Stimulated activated CD4-positive, alpha-beta T cell treated with anti-CD3 and anti-CD28 coated beads, Interleukin-4, amount 100 ng/mL, for 4 hours (primary cell): ENCODE data around the gene SLC9A8.
A peak's percentile ranks its signal among the peaks of the same experiment; 100 is the strongest.

Experiments used
- DNase-seq, 2 experiments: peaks; one replicate each; pipeline ENCODE4 v3.0.0-alpha.2; 2020

SLC9A8 gene

DNA sequence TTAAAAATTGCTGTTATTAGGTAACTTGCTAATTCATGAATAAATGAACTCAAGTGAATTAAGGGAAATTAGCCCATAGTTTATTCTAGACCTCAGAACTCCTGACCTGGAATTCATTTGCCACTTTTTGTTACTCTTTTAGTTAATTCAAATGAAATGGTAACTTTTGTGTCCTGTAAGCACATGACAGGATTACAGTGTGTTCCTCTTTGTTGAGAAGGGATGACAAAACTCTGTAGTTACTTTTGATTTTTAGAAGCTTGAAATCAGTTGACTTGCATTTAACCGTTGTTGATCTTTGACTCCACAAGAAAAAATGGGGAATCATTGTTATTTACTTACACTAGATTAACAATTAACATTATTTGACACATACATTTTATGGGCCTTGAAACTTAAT is 6.2 kb downstream of the SLC9A8 start:
- DNase-seq = no peak

DNA sequence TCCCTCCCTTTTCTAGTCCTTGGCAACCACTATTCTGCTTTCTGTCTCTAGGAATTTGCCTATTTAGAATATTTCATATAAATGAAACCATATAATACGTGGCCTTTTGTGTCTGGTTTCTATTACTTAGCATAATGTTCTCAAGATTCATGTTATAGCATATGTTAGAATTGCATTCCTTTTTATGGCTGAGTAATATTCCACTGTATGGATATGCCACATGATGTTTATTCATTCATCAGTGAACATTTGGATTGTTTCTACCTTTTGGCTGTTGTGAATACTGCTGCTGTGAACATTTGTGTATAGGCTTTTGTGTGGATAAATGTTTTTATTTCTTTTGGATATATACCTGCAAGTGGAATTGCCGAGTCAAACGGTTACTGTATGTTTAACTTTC is 7.1 kb downstream of the SLC9A8 start:
- DNase-seq = no peak

DNA sequence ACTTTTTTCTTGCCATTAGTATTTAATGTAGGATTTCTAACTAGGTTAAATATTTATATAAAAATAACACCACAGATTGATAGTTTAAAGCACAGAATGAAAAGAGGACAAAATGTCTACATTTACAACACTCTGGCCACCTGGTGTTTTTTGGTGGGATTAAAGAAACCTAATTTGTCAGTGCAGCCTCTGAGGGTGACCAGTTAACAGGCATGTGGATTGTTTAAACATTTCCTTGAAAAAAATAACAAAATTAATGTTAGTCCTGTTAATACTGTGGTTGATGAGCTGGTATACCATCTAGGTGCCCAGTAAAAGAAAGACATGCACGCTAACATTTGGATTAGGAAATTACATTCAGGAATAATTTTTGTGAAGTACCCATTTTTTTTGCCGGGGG is 8.8 kb downstream of the SLC9A8 start:
- DNase-seq = no peak

DNA sequence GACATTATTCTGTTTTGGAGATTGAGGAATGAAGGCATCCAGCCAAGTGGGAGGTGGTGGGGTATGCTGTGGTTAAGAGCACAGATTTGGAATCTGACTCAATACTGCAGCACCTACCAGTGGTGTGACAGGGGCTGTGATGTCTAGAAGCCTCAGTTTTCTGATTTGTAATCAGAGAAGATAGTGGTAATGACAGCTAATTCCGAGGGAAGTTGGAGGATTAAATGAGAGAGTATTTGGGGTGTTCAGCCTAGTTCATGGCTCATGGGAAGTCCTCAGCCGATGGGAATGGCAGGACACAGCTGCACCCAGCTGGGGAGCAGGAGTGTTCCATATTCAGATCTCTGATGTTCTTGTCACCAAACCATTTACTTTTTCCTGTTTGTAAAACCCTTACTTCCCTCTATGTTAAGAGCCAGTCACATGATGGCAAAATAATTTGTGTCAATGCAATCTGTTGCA is 9.3 kb downstream of the SLC9A8 start:
- DNase-seq = no peak

DNA sequence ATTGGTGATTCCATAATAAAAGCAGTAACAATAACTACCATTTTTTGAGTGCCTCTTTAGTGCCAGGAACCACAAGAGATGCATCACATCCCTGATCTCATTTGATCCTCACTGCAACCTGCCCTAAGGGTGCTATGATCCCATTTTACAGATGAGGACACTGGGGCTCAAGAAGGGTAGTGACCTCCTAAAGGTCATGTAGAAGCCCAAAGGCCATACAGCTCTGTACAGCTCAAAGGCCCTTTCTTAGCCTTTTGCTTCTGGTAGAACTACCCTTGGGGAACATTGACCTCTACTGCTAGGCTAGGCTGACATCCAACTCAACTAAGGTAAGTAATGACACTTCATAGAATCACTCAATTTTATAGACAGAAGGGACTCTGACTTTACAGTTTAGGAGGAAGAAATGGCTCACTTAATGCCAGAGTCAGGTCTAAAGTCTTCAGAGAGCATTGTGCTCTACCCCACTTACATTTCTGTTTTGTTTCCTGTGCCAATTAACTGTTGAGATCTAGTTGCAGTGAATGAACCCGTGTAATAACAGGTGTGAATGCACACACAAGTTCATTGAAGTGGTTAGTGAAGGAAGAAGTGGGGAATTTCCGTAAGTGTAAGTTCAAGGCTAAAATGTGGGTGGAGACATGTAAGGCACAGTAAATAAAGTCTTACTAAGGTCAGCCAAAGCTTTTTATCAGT is 10.7 kb downstream of the SLC9A8 start:
- no peak for DNase-seq

DNA sequence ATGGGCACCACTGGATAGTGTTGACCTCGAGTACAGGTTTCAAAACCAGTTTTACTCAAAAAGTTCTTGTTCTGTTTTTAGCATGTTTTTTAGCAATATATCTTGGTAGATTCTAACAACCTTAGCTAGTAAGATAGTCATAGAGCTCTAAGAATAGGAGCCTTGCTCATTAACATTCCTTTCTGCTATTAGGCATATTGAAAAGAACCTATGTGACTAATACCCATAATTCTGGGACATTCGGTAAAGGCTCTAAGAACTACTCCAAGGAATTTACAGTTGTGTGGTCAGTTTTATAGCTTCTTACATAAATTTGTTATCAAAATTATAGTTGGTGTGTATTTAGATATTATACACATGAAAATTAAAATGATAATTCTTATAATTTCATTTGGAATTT is 11.6 kb downstream of the SLC9A8 start:
- DNase-seq = no peak

- DNase-seq = no peak
Measured at GRCh38 chr20:49825521-49826033, 12.9 kb downstream of the SLC9A8 start.

DNA sequence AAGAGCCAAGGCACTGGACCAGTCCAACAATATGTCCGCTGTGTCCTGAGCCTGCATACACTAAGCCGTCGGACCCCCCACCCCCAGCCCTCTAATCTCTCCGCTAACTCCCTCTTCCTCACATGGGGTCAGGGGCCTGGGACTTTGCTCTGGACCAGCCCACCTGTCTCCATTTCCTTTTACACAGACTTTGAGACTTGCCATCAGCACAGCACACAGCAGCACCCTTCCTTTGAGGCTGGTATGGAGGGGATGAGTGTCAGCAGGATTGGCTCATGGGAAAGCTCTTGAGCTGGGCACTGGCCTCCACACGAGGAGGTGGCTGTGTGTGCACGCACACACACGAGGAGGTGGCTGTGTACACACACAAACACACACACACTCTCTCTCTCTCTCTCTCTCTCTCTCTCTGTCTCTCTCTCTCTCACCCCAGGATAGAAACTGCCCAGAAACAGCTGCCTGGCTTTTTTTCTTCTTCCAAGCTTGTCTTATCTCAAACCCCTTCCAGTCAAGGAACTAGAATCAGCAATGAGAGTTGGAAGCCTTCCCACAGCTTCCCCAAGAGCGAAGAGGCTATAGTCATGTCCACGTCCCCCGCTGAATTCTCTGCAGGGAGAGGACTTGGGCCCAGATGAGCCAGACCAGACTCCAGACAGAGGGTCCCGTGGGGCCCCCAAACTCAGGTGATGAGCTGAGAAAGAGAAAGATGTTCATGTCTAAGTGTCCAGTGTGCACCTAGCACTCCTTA is 18.6 kb downstream of the SLC9A8 start:
- DNase-seq = no peak

- no peak for DNase-seq
Measured at GRCh38 chr20:49831770-49832631, 19.4 kb downstream of the SLC9A8 start.

- DNase-seq = no peak
Measured at GRCh38 chr20:49832632-49833327, 20.2 kb downstream of the SLC9A8 start.

DNA sequence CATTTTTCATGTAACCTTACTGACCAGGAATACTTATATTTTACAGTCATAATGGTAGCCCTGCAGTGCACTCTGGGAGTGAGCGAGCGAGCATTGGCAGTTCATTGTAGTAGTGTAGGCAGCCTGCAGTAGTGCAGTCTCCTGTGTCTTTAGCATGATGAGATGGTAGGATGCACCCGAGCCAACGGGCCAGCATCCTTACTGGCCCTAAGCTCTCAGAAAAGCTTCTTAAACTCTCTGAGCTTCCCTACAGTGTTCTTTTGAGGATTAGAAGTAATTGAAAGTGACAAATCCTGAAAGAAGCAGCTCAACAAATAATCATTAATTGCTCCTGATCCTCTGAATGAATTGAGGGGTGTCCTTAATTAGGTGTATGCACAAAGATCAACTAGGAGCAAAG is 20.9 kb downstream of the SLC9A8 start:
- no peak for DNase-seq

DNA sequence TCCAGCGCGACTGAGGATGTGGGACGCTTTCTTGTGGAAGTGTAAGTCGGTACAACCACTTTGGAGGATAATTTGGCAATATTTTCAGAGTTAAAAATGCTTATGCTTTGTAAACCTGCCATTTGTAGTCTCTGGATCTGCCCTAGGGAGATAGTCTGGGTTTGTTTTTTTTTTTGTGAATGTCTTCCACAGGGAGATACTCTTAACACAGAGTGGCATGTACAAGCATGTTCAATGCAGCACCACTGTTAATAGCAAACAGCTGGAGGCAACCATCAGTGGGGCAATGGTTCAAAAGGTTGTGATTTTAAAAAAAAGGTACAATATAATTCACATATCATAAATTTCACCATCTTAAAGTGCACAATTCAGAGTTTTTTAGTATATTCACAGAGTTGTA is 22.4 kb downstream of the SLC9A8 start:
- no peak for DNase-seq

DNA sequence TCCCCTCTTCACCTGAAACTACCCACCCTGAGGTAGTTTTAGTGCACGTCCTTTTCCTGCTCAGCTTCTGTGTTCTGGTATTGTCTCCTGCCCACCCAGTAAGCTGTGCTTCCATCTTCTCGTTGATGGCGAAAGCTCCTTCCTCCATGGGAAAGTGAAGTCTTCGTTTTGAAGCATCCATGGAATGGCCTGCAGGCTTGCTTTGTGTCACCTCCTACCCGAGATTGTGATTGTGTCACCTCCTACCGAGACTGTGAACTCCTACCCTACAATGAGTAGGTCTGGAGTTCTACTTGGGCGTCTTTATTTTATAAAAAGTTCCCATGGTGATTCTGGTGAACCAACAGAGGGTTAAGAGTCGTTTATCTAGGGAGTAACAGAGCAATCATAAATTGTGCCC is 25.9 kb downstream of the SLC9A8 start:
- DNase-seq = no peak

- no peak for DNase-seq
Measured at GRCh38 chr20:49843139-49843538, 30.5 kb downstream of the SLC9A8 start.

DNA sequence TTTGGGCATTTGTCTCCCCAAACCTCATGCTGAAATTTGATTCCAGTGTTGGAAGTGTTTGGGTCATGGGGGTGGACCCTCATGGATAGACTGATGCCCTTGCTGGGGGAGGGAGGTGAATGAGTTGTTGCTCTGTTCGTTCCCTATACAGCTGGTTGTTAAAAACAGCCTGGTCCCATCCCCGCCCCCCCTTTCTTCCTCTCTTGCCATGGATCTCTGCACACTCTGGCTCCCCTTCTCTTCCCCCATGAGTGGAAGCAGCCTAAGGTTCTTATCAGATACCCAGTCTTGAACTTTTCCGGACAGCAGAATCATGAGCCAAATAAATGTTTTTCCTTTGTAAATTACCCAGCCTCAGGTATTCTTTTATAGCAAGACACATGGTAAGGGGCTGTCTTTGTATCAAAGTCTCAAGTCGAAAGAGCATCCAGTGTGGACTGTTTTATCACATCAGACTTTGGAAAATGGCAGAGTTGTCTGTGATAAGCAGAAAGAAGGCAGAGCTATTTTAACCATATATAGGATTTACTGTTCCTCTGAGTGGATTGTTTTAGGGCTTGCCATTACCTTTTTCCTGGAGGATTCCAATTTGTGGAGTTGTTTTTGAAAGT is 31.2 kb downstream of the SLC9A8 start:
- DNase-seq = no peak

GRCh38 chr20:49845060-49845459 is 32.4 kb downstream of the SLC9A8 start:
- no peak for DNase-seq

DNA sequence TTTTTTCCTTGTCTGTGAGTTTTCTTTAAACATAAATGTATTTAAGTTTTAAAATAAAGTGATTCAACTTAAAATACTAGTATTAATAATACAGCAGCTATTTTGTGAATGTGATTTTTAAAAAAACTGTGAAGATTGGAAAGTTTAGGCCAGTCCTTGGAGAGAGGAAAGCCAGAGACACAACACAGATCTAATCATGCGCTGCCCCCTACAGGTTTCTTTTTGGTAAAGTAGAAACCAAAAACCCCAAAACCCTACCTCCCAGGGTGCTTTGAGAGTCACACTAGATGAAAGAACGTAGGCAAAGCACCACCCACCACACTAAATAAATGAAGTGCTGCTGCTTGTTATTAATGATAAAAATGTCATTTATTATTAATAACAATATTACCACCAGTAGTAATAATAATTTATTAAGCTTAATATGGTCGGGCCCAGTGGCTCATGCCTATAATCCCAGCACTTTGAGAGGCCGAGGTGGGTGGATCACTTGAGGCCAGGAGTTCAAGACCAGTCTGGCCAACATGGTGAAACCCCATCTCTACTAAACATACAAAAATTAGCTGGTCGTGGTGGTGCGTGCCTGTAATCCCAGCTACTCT is 33.7 kb downstream of the SLC9A8 start:
- DNase-seq = peak; percentile 25 to 33

DNA sequence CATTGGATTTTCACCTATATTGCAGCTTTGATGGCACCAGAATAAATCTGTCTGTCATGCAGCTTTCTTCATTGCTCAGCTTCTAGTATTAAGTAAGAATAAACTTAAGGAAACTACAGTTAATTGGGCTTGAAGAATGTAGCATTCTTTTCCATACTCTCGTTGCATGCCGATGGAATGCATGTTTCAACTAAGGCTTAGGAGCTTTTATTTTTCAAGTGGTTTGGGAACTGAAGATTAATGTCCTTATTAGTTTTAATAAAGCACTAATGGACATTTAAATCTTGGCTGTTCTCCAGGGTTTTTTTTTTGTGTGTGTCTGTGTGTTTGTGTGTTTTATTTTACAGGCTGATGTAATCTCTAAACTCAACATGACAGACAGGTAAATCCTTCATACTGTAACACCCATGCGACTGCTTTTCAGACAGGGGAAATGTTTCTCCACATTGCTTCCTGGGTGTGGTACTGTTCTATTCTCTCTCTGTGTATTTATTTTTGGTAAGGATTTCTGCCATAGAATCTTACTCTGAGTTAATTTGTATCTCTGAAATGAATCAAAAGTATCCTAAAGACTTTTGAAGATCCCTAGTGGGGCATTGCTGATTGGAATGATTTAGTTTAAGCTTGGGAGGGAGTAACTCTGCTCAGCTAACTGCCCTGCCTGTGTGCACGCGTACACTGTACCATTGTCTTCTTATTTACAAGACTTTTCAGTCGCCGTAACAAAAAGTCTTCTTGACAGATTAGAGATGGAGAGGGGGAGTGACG is 38.0 kb downstream of the SLC9A8 start:
- DNase-seq = no peak

GRCh38 chr20:49851231-49851705 is 38.6 kb downstream of the SLC9A8 start:
- DNase-seq = no peak

GRCh38 chr20:49851991-49852390 is 39.4 kb downstream of the SLC9A8 start:
- DNase-seq = no peak

- no peak for DNase-seq
Measured at GRCh38 chr20:49852522-49853080, 40.0 kb downstream of the SLC9A8 start.
